Measurements from ENCODE around the gene SLFN5.

DNA sequence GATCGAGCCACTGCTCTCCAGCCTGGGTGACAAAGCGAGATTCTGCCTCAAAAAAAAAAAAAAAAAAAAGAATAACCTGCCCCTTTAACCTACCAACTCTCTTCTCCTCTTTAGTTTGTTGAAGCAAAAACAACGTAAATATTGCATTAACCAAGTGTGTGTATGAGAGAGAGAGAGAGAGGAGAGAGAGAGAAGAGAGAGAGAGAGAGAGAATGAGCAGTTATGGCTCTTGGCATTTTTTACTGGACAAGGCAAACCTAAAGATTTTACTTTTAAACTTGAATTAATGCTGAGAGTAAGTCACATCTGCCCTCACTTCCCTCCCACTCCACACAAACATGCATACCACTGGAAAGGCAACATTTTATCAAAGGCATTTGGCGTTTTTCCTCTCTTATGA lies 3.0 kb upstream of the SLFN5 start:
- TF ChIP-seq ZFP3 (CRISPR knock-in tag; IDR thresholded peaks at IDR 0.05) (no peak), ZFP30 (CRISPR knock-in tag; IDR thresholded peaks at IDR 0.05) (no peak), ARNTL (CRISPR knock-in tag; IDR thresholded peaks at IDR 0.05; ENCODE audit: borderline replicate concordance, low read depth) (no peak), BACH2 (CRISPR knock-in tag; IDR thresholded peaks at IDR 0.05; ENCODE audit: borderline replicate concordance) (no peak), ZNF565 (CRISPR knock-in tag; conservative IDR thresholded peaks at IDR 0.05; ENCODE audit: low read depth) (no peak), ZC3H10 (CRISPR knock-in tag; IDR thresholded peaks at IDR 0.05) (no peak), CSDC2 (CRISPR knock-in tag; IDR thresholded peaks at IDR 0.05) (no peak)
- TF ChIP-seq, protein P1, sequence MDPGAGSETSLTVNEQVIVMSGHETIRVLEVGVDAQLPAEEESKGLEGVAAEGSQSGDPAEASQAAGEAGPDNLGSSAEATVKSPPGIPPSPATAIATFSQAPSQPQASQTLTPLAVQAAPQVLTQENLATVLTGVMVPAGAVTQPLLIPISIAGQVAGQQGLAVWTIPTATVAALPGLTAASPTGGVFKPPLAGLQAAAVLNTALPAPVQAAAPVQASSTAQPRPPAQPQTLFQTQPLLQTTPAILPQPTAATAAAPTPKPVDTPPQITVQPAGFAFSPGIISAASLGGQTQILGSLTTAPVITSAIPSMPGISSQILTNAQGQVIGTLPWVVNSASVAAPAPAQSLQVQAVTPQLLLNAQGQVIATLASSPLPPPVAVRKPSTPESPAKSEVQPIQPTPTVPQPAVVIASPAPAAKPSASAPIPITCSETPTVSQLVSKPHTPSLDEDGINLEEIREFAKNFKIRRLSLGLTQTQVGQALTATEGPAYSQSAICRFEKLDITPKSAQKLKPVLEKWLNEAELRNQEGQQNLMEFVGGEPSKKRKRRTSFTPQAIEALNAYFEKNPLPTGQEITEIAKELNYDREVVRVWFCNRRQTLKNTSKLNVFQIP (CRISPR knock-in tag; IDR thresholded peaks at IDR 0.05; ENCODE audit: borderline replicate concordance, low read depth): no peak
- TF ChIP-seq, protein P2, sequence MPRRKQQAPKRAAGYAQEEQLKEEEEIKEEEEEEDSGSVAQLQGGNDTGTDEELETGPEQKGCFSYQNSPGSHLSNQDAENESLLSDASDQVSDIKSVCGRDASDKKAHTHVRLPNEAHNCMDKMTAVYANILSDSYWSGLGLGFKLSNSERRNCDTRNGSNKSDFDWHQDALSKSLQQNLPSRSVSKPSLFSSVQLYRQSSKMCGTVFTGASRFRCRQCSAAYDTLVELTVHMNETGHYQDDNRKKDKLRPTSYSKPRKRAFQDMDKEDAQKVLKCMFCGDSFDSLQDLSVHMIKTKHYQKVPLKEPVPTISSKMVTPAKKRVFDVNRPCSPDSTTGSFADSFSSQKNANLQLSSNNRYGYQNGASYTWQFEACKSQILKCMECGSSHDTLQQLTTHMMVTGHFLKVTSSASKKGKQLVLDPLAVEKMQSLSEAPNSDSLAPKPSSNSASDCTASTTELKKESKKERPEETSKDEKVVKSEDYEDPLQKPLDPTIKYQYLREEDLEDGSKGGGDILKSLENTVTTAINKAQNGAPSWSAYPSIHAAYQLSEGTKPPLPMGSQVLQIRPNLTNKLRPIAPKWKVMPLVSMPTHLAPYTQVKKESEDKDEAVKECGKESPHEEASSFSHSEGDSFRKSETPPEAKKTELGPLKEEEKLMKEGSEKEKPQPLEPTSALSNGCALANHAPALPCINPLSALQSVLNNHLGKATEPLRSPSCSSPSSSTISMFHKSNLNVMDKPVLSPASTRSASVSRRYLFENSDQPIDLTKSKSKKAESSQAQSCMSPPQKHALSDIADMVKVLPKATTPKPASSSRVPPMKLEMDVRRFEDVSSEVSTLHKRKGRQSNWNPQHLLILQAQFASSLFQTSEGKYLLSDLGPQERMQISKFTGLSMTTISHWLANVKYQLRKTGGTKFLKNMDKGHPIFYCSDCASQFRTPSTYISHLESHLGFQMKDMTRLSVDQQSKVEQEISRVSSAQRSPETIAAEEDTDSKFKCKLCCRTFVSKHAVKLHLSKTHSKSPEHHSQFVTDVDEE (CRISPR knock-in tag; IDR thresholded peaks at IDR 0.05): no peak

Measured in SK-N-SH treated with all-trans-retinoic acid at 6 μM for 48 hours (cell line).